Measurements from ENCODE around the gene TACC2.
"Not testable (repeated sequence)": the region's sequence is repeated elsewhere in the genome, so short reads cannot be mapped to it uniquely, and the experiment has no call there.

The TACC2 gene

DNA sequence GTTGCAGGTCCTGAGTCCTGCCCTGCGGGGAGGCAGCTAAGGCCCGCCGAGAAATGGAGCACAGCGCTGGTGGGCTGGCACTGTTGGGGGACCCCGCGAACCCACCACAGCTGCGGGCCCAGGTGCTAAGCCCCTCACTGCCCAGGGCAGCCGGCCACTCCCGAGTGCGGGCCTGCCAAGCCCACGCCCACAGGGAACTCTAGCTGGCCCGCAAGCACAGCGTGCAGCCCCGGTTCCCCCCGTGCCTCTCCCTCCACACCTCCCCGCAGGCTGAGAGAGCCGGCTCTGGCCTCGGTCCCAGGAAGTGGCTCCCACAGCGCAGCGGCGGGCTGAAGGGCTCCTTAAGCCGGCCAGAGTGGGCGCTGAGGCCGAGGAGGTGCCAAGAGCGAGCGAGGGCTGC is 10.5 kb upstream of the TACC2 start:
- no peak for DNase-seq (ENCODE audit: low read depth in 2 of 2)

DNA sequence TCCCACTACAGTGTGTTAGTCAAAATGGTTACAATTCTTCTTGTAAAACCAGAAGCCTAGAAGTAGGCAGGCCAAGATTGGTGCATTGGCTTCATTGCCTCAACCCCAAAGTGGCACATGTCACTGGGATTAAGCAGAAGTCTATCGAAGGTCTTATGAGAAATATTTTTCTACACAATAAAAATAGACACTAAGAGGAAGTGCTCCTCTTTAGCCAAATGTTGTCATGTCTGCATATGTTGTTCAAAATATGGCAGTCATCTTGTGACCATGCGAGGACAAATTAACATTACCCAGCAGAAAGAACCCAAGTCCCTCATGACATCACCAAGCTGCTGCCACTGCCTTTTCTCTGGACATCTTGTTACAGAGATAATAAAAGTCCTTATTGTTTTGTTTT is 7.6 kb upstream of the TACC2 start:
- DNase-seq (ENCODE audit: low read depth in 2 of 2), result no peak

- DNase-seq (ENCODE audit: low read depth in 2 of 2), result no peak
Observed at GRCh38 chr10:121983852-121984251, 5.1 kb upstream of the TACC2 start.

DNA sequence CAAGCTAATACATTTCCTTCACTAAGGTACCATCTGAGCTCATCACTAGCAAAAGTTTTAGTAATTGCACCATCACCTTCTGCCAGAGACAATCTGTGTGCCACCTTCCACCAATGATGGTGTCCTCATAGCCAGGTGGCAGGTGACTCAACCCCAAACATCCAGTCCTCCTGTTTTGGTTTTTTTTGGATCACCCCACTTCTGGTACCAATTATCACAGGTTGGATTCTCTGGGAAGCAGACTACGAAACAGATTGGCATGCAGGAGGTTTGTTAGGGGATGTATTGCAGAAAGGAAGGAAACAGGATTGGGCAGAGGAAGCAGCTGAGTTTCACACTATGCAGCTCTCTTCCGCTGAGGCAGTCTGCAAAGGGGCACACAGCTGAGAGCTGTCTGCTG is 4.5 kb upstream of the TACC2 start:
- no peak for DNase-seq (ENCODE audit: low read depth in 2 of 2)

- DNase-seq (ENCODE audit: low read depth in 2 of 2), result no peak
Observed at GRCh38 chr10:121990015-121990677, 1.2 kb downstream of the TACC2 start.

- not testable (repeated sequence) for DNase-seq (ENCODE audit: low read depth in 2 of 2)
Observed at GRCh38 chr10:121991727-121992126, 2.8 kb downstream of the TACC2 start.

GRCh38 chr10:121994429-121994941 is 5.5 kb downstream of the TACC2 start:
- DNase-seq (ENCODE audit: low read depth in 2 of 2), result no peak

DNA sequence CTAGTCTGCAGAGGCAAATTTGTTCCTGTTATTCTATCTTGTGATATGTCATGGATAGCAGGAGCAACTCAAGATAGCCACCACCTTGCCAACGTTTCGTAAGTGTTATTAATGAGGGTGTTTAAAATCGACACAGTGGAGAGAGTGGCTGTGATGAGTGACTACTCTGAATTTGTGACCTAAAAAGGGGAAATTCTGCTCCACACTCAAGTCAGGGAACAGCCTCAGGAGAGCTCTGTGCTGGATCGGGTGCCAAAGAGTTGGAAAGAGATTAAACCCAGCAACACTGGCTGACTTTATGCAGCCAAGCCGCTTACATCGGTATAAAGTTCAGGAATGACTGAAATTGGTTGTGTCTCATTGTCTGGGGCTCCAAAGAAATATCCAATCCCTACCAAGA is 9.5 kb downstream of the TACC2 start:
- no peak for DNase-seq (ENCODE audit: low read depth in 2 of 2)

- DNase-seq (ENCODE audit: low read depth in 2 of 2), result no peak
Observed at GRCh38 chr10:121999301-121999700, 10.3 kb downstream of the TACC2 start.

- DNase-seq (ENCODE audit: low read depth in 2 of 2), result no peak
Observed at GRCh38 chr10:122001698-122002097, 12.7 kb downstream of the TACC2 start.

GRCh38 chr10:122007415-122007814 is 18.5 kb downstream of the TACC2 start:
- DNase-seq (ENCODE audit: low read depth in 2 of 2), result no peak

DNA sequence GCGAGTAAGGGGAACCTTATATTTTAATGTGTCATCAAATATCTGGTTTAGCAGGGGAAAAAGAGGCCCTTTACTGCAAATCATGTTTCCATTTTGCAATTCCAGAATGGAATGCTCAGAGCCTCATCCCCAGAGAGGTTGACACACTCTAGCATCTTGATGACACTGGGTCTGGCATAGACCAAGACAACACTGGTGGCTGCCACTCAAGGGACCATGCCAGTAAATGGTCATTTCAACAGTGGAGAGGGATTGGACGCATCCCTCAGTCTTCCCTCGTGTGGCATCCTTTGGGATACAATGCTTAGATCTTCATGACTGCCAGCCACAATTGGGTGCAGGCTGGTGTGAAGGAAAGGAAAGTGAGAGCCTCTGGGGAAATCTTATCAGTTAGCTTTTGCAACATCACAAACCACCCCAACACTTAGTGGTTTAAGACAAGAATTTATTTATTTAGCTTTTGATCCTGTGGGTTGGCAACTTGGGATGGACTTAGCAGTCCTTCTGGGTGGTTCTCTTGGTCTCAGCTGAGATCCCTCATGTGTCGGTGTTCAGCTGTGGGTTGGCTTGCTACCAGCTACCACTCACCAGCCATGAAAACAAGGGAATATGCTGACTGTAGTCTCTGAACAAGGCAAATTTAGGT is 21.6 kb downstream of the TACC2 start:
- DNase-seq (ENCODE audit: low read depth in 2 of 2), result no peak

- no peak for DNase-seq (ENCODE audit: low read depth in 2 of 2)
Observed at GRCh38 chr10:122012731-122013130, 23.8 kb downstream of the TACC2 start.

- no peak for DNase-seq (ENCODE audit: low read depth in 2 of 2)
Observed at GRCh38 chr10:122013311-122013780, 24.4 kb downstream of the TACC2 start.

GRCh38 chr10:122014652-122015248 is 25.8 kb downstream of the TACC2 start:
- no peak for DNase-seq (ENCODE audit: low read depth in 2 of 2)

- not testable (repeated sequence) for DNase-seq (ENCODE audit: low read depth in 2 of 2)
Observed at GRCh38 chr10:122017926-122018325, 29.0 kb downstream of the TACC2 start.

- DNase-seq (ENCODE audit: low read depth in 2 of 2), result no peak
Observed at GRCh38 chr10:122018491-122018890, 29.5 kb downstream of the TACC2 start.

DNA sequence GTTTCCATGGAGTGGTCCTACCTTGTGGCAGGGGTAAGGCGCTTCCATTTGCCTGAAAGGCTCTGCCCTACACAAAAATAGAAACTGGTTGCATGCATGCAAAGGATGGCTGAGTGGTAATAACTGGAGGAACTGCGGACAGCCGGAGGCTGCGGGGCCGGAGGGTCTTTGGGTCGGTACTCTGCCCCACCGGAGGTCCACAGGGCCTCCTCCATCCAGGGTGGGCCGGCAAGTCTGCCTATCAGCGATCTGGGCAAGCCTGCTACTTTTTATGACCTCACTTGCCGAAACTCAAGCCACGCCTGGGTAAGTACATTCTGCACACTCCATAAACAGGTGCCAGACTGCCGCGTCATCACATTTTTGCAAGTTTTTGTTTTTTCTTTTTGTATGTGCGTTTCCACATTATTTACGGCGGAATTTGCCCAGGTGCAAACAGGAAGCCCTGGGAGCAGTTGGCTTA is 30.0 kb downstream of the TACC2 start:
- no peak for DNase-seq (ENCODE audit: low read depth in 2 of 2)

DNA sequence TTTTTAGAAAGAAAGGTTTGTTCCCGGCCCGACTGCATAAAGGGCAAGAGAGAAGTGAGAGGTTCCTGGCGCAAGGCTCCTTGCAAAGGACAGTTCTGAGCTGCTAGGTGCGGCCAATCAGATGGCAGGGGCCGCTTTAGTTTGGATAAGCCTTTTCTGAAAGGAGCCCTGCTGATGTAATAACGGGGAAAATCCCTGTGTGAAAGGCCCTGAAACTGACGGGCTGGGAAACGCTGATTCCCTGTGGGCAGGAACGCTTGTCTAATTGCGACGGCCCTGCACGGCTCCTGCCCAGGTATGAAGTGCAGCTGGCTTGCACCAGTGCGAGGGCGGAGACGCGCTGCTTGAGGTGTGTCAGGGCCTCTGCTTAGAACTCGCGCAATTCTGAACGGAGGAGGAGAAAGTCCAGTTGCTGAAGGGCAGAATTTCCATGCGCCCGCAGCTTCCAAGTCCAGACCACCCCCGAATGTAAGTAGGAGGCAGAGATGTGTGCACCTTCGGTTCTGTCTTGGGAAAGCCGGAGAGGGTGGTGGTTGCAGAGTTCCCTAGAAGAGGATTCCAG is 30.5 kb downstream of the TACC2 start:
- DNase-seq (ENCODE audit: low read depth in 2 of 2), result no peak

GRCh38 chr10:122020226-122020625 is 31.3 kb downstream of the TACC2 start:
- DNase-seq (ENCODE audit: low read depth in 2 of 2), result no peak

GRCh38 chr10:122021379-122021778 is 32.4 kb downstream of the TACC2 start:
- DNase-seq (ENCODE audit: low read depth in 2 of 2), result no peak

DNA sequence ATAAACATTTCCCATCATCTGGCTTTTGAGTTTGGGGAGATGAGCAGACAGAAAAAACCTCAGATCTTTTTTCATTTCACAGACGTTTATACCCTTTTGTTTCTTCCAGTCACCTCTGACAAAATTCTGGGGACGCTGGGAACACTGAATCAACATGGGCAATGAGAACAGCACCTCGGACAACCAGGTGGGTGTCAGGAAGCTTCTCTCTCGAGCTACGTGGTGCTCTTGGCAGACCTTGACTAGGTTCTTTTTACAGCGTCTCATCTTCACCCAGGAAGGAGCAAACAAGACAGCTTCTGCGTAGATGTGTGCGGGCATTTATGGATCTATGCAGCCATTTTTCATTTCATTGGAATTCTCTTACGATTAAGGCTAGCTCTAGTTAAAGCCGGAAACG is 32.9 kb downstream of the TACC2 start:
- DNase-seq (ENCODE audit: low read depth in 2 of 2), result no peak

GRCh38 chr10:122022276-122022675 is 33.3 kb downstream of the TACC2 start:
- no peak for DNase-seq (ENCODE audit: low read depth in 2 of 2)
